HG03565 (cell line): ENCODE results near the gene DHRS4.
"Not testable (repeated sequence)": the region's sequence is repeated elsewhere in the genome, so short reads cannot be mapped to it uniquely, and the experiment has no call there.

ENCODE experiments used
- ATAC-seq: cut with Tn5 transposase; IDR thresholded peaks from one replicate; pipeline ENCODE4 v1.9.1; 2021; ENCODE audit warnings: mild to moderate bottlenecking, moderate library complexity; ENCODE audit not compliant: unreplicated experiment

Gene DHRS4

GRCh38 chr14:23939607-23940326, 13.8 kb upstream of the DHRS4 start:
- ATAC-seq: no peak

- ATAC-seq: no peak
These were observed 12.3 kb upstream of the DHRS4 start for GRCh38 chr14:23941230-23941629.

DNA sequence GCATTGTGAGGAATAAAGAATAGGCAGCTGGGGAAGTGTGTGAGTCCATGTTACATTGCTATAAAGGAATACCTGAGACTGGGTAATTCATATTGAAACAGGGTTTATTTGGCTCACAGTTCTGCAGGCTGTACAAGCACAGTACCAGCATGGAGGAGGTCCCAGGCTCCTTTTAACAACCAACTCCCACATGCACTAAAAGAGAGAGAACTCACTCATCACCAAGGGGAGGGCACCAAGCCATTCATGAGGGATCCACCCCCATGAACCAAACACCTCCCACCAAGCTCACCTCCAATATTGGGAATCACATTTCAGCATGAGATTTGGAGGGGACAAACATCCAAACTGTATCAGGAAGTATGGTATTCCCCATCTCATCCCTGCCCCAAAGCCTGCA, 11.9 kb upstream of the DHRS4 start:
- no peak for ATAC-seq

- ATAC-seq: no peak
These were observed 11.0 kb upstream of the DHRS4 start for GRCh38 chr14:23942587-23942986.

GRCh38 chr14:23949069-23949468, 4.5 kb upstream of the DHRS4 start:
- ATAC-seq: not testable (repeated sequence)

DNA sequence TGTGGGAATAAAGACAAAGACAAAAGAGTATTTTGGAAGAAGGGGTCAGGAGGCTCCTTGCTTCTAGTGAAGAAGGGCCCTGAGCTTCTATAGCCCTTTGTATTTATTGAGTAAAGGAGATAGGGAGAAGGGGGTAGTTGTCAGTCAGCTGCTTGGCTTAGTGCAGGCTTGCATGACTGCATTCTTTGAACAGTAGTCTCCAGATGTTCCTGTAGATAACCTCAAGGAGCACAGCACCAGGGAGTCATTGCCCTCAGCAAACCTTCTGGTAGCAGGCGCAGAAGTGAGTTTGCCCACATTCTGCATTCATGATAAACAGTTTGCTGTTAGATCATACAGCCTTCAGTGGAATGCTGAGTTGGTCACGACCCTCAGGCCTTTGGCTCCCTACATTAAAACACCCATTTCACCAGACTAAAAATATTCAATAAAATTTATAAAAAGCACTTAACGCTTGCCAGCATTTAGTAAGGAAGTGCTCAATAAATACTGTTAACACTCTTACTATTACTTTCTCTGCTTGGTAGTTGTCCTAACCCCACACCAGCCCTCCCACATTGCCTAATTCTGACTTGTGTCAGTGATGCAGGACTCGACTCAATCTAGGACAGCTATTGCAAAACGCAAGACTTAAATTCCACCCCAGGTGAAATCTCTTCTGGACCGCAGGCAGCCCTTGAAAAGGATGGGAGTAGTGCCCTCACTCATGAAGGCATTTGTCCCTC, 3.0 kb upstream of the DHRS4 start:
- ATAC-seq: no peak

- ATAC-seq: not testable (repeated sequence)
These were observed 2.5 kb upstream of the DHRS4 start for GRCh38 chr14:23951136-23951466.

- ATAC-seq: no peak
These were observed 1.9 kb upstream of the DHRS4 start for GRCh38 chr14:23951590-23952201.

DNA sequence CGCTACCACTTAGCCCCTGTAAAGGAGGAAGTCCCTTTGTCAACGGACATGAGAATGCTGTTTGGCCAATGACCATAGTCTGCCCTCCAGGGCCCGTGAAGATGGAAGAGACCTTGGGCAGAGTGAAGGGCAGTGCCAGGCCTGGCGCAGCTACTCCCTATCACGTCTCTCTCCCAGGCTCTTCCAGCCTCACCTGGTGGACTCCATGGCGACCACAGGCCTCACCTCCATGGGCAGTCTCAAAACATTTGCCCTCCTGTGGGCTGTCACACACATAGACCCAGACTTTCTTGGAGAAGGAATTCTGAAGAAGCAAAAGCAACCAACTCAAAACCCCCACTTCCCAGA, 480 bp upstream of the DHRS4 start:
- not testable (repeated sequence) for ATAC-seq

- ATAC-seq: not testable (repeated sequence)
These were observed 677 bp downstream of the DHRS4 start for GRCh38 chr14:23954279-23954614.

- not testable (repeated sequence) for ATAC-seq
These were observed 1.4 kb downstream of the DHRS4 start for GRCh38 chr14:23954965-23955364.

DNA sequence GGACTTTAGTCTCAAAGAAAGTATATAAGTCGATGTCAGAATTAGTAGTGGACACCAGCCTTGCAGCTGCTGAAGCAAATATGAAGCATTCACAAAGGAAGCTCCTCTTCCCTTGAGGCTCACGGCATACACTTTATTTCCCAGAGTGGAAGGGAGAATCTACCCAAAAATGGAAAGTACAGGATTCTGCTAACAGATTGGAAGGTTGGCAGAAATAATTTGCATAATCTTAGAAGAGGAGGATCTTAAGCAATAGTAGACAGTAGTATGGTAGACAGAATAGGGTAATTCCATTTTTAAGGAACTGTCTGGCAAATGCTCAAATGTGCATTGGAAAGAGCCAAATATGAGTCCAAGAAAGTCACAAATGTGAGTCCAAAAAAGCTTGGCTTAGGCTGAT, 2.2 kb downstream of the DHRS4 start:
- ATAC-seq: not testable (repeated sequence)

GRCh38 chr14:23957913-23958569, 4.5 kb downstream of the DHRS4 start:
- not testable (repeated sequence) for ATAC-seq

GRCh38 chr14:23960899-23961298, 7.3 kb downstream of the DHRS4 start:
- not testable (repeated sequence) for ATAC-seq

- not testable (repeated sequence) for ATAC-seq
These were observed 8.1 kb downstream of the DHRS4 start for GRCh38 chr14:23961704-23962103.

GRCh38 chr14:23969130-23969480, 15.5 kb downstream of the DHRS4 start:
- ATAC-seq: peak; percentile 15

DNA sequence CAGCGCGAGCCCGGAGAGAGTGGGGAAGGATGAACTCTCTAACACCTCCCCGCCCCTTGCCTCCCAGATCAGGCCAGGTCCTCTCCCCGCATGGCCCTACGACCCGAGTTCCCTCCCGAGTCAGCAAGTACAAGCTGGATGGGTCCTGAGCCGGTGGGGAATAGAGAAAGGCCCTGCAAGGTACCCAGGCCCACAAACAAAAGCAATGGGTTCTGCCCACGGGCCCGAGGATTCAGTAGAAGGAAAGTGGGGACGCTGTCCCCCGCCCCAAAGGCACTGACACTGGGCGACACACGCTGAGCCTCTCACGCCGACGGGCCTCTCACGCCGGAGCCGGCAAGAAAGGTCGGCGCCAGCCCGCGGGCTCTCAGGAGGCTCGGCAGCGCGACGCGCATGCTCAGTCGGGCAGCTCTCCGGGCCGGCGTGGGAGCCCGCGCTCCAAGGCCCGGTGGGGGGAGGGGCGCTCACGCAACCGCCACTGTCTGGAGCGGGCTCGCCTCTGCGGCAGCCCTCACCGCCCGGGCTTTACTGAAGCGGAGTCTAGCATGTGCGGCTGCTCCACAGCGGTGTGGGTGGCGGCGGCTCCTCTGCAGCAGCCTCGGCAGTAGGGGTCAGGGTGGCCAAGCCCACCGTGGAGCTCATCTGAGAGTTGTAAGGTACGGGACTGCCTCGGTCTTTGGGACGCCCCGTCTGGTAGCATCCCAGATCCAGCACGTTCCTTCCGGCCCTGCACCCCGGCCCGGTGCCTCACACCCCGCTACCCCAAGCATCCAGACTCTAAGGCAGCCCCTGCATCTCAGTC, 16.1 kb downstream of the DHRS4 start:
- peak; percentile 68 for ATAC-seq

- not testable (repeated sequence) for ATAC-seq
These were observed 16.7 kb downstream of the DHRS4 start for GRCh38 chr14:23970283-23970659.

DNA sequence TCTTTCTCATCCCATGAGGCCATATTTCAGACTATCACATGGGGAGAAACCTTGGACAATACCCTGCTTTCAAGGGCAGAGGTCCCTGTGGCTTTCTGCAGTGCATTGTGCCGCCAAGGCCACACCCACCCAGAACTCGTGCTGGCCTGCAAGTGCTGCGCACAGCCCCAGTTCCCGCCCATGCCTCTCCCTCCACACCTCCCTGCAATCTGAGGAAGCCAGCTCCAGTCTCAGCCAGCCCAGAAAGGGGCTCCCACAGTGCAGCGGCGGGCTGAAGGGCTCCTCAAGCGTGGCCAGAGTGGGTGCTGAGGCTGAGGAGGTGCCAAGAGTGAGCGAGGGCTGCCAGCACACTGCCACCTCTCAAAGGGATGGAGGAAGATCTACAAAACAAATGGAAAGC, 19.6 kb downstream of the DHRS4 start:
- ATAC-seq: not testable (repeated sequence)

GRCh38 chr14:23974041-23974440, 20.5 kb downstream of the DHRS4 start:
- not testable (repeated sequence) for ATAC-seq

DNA sequence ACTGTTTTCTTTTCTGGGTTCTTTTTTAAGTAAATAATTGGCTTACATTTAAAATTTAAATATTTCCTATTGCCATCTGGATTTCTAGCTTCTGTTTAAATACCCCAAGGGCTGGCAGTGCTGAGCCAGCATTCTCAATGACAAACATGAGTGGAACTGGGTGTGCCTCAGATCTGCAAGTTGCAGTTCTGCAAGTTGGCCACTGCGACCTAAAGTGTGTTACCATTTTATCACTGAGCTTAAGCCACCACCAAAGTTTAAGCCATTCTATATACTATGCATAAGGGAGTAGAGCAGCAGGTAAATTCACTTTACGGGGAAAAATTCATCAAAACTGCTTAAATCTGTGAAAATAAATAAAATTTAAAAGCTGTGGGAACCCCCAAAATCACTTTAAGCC, 23.6 kb downstream of the DHRS4 start:
- not testable (repeated sequence) for ATAC-seq
